HG03571 (cell line): ENCODE measurements around the gene TGIF2LY.
"Not testable (repeated sequence)": the region's sequence is repeated elsewhere in the genome, so short reads cannot be mapped to it uniquely, and the experiment has no call there.

ENCODE experiments used
- ATAC-seq: cut with Tn5 transposase; IDR thresholded peaks from one replicate; pipeline ENCODE4 v1.9.1; 2021; ENCODE audit not compliant: unreplicated experiment

TGIF2LY gene

GRCh38 chrY:3578767-3579166, at the start of gene TGIF2LY:
Gene TGIF2LY, plus strand, starts transcription at chrY:3579067. Its CDS starts 178 bp downstream, at chrY:3579245.
- not testable (repeated sequence) for ATAC-seq
